Measurements from ENCODE around the gene USP49. TPM values are rescaled to one million over a fixed set of nuclear protein-coding genes. Genes with fewer than 3 reads are reported as not detected.

Gene USP49
- total RNA-seq, 4 donors from 2014 or later: 0.27 to 2.8 (median 1.1) TPM

- TF ChIP-seq POLR2A (IDR thresholded peaks at IDR 0.05) (no peak), CTCF (IDR thresholded peaks at IDR 0.05 in 4 of 5, conservative IDR thresholded peaks at IDR 0.05 in 1 of 5) (no peak)
- Histone ChIP-seq H3K36me3 (peaks cover 0 to 86% of the 10 kb centered on the region in 2 donors), H3K4me3 (no peak overlapping the region), H3K4me1 (peaks cover 4% of the 10 kb centered on the region in 2 donors), H3K9me3 (no peaks in the 10 kb centered on the region), H3K27me3 (no peaks in the 10 kb centered on the region), H3K27ac (no peak overlapping the region)
- ATAC-seq (no peak), DNase-seq (no peak)
- intact Hi-C loops (cut with DNase I; ENCODE audit: low total_unique reads): no loop called here
- in situ Hi-C loops (cut with MboI; ENCODE audit: low sequenced_read_pairs in 4 of 4): loop anchor here in 2 of 4 donors (10.0 to 25.0 kb wide), 2 partner anchors 112 to 630 kb away; partner anchors contain the start of gene UBR2 (in 1 of the 2)
These were observed 37.2 kb upstream of the USP49 start for GRCh38 chr6:41932378-41932777.

- in situ Hi-C loops (cut with MboI; ENCODE audit: low sequenced_read_pairs in 4 of 4): loop anchor here in 2 of 4 donors (10.0 to 25.0 kb wide), 2 partner anchors 113 to 631 kb away; partner anchors contain the start of gene UBR2 (in 1 of the 2)
These were observed 36.6 kb upstream of the USP49 start for GRCh38 chr6:41931792-41932191.

GRCh38 chr6:41929924-41930323 is 34.7 kb upstream of the USP49 start:
- H3K4me3 ChIP-seq: no peak overlapping the region
- peaks cover 0 to 84% of the 10 kb centered on the region in 2 donors for H3K36me3 ChIP-seq
- ATAC-seq (no peak), DNase-seq (no peak)
- in situ Hi-C loops (cut with MboI; ENCODE audit: low sequenced_read_pairs in 4 of 4): loop anchor here (10.0 to 25.0 kb wide), 5 partner anchors 115 to 632 kb away; partner anchors contain the start of genes PRICKLE4 (in 2 of the 4), TOMM6 (in 2 of the 4) and UBR2 (in 1 of the 4)
- TF ChIP-seq POLR2A (IDR thresholded peaks at IDR 0.05) (no peak), CTCF (IDR thresholded peaks at IDR 0.05 in 4 of 5, conservative IDR thresholded peaks at IDR 0.05 in 1 of 5) (no peak)
- H3K9me3 ChIP-seq: no peaks in the 10 kb centered on the region
- H3K4me1 ChIP-seq: no peaks in the 10 kb centered on the region
- H3K27me3 ChIP-seq: no peaks in the 10 kb centered on the region
- intact Hi-C loops (cut with DNase I; ENCODE audit: low total_unique reads): loop anchor here (10.0 kb wide), 1 partner anchor 635 kb away; the partner anchor contains the start of gene UBR2
- no peak overlapping the region for H3K27ac ChIP-seq

More at GRCh38 chr6:41931792-41932191, 36.6 kb upstream of the USP49 start:
- Histone ChIP-seq H3K4me3 (no peak overlapping the region), H3K36me3 (peaks cover 0 to 91% of the 10 kb centered on the region in 2 donors), H3K9me3 (no peaks in the 10 kb centered on the region), H3K27ac (no peak overlapping the region), H3K4me1 (peaks cover 4% of the 10 kb centered on the region in 2 donors), H3K27me3 (no peaks in the 10 kb centered on the region)
- DNase-seq (no peak), ATAC-seq (no peak)
- TF ChIP-seq POLR2A (IDR thresholded peaks at IDR 0.05): no peak
- no peak for TF ChIP-seq CTCF (IDR thresholded peaks at IDR 0.05 in 4 of 5, conservative IDR thresholded peaks at IDR 0.05 in 1 of 5)
- intact Hi-C loops (cut with DNase I; ENCODE audit: low total_unique reads): no loop called here

GRCh38 chr6:41927253-41927652 is 32.1 kb upstream of the USP49 start:
- no peak overlapping the region for H3K4me3 ChIP-seq
- H3K36me3 ChIP-seq: peaks cover 0 to 57% of the 10 kb centered on the region in 2 donors
- peaks cover 10% of the 10 kb centered on the region in 2 donors for H3K4me1 ChIP-seq
- in situ Hi-C loops (cut with MboI; ENCODE audit: low sequenced_read_pairs in 4 of 4): loop anchor here (10.0 to 25.0 kb wide), 4 partner anchors 132 to 635 kb away; partner anchors contain the start of genes PRICKLE4 (in 2 of the 4), TOMM6 (in 2 of the 4) and UBR2 (in 1 of the 4)
- intact Hi-C loops (cut with DNase I; ENCODE audit: low total_unique reads): loop anchor here (10.0 kb wide), 1 partner anchor 638 kb away; the partner anchor contains the start of gene UBR2
- TF ChIP-seq POLR2A (IDR thresholded peaks at IDR 0.05) (no peak), CTCF (IDR thresholded peaks at IDR 0.05 in 4 of 5, conservative IDR thresholded peaks at IDR 0.05 in 1 of 5) (no peak)
- H3K27me3 ChIP-seq: no peaks in the 10 kb centered on the region
- ATAC-seq (no peak), DNase-seq (no peak)
- H3K27ac ChIP-seq: no peak overlapping the region
- H3K9me3 ChIP-seq: no peaks in the 10 kb centered on the region
